Epithelial cell of proximal tubule (primary cell): ENCODE measurements around the gene FAM181B. TPM values are rescaled to one million over a fixed set of nuclear protein-coding genes. Genes with fewer than 3 reads are reported as not detected.

Source experiments
- DNase-seq: peaks from one replicate; pipeline ENCODE4 v3.0.0-alpha.2; 2011; ENCODE audit warnings: low read depth
- H3K4me3 ChIP-seq: 2 replicates; pipeline ENCODE4 v1.5.1; 2011; ENCODE audit warnings: low read depth, mild to moderate bottlenecking, low read length
- CTCF ChIP-seq: conservative IDR thresholded peaks from 2 replicates; pipeline ENCODE4 v1.5.1; 2012; ENCODE audit warnings: low read depth, mild to moderate bottlenecking, low read length
- total RNA-seq: library from RNA; depleted of rRNA; stranded (reverse); fragments of >200 nt; gene quantifications from 2 replicates; pipeline ENCODE4 v1.2.3, GENCODE V29; 2015

Gene FAM181B
- total RNA-seq, 1 donor from 2014 or later: 0.06 TPM

- DNase-seq: no peak
- no peak overlapping the region for H3K4me3 ChIP-seq
- no peak for TF ChIP-seq CTCF
Measured at GRCh38 chr11:82722231-82722630, 11.4 kb downstream of the FAM181B start.

GRCh38 chr11:82720267-82721065 lies 13.2 kb downstream of the FAM181B start:
- TF ChIP-seq CTCF: no peak
- no peak for DNase-seq
- H3K4me3 ChIP-seq: no peak overlapping the region

GRCh38 chr11:82719361-82720105 lies 14.1 kb downstream of the FAM181B start:
- H3K4me3 ChIP-seq: no peak overlapping the region
- no peak for TF ChIP-seq CTCF
- no peak for DNase-seq

GRCh38 chr11:82718821-82719220 lies 14.8 kb downstream of the FAM181B start:
- no peak for TF ChIP-seq CTCF
- no peak for DNase-seq
- H3K4me3 ChIP-seq: no peak overlapping the region

GRCh38 chr11:82718307-82718706 lies 15.4 kb downstream of the FAM181B start:
- peak; percentile 86 for TF ChIP-seq CTCF
- no peak overlapping the region for H3K4me3 ChIP-seq
- DNase-seq: no peak

- H3K4me3 ChIP-seq: no peak overlapping the region
- TF ChIP-seq CTCF: no peak
- DNase-seq: no peak
Measured at GRCh38 chr11:82714346-82715174, 19.1 kb downstream of the FAM181B start.
